Measurements from ENCODE around the gene DEXI. TPM values are rescaled to one million over a fixed set of nuclear protein-coding genes. Genes with fewer than 3 reads are reported as not detected.
A peak's percentile ranks its signal among the peaks of the same experiment; 100 is the strongest.

Gene DEXI
- total and polyA plus RNA-seq, 2 of the 13 experiments (the other 11 are each of a cell fraction or from before 2014, with no cell fraction given) = 51.5 to 70.4 TPM

DNA sequence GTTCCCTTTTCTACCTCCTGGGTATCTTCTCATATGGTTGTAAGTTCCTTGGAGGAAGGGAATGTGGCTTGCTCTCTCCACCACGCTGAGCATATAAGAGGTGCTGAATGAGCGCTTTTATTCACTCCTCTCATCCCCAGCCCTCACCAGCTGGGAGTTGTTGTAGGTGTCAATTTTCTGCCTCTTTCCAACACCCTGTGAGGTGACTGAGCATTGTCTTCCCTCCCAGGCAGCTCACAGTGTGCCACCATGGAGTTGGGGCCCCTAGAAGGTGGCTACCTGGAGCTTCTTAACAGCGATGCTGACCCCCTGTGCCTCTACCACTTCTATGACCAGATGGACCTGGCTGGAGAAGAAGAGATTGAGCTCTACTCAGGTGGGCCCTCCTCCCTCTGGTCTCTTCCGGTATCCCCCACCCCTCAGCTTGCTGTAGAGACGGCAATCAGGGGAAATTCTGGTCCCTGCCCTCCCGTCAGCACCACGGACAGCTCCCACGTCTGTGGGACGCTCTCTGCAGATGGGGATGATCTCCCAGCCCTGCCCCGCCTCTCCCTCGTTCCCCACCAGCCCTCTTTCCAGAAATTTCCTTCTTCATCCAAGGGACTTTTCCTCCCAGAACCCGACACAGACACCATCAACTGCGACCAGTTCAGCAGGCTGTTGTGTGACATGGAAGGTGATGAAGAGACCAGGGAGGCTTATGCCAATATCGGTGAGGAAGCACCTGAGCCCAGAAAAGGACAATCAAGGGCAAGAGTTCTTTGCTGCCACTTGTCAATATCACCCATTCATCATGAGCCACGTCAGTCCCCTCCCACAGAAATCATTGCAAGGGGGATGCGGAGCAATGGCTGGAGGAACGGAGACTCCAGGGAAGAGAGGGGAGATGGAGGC, 47.0 kb downstream of the DEXI start (continued):
- TF ChIP-seq ZBTB46 (CRISPR knock-in tag; IDR thresholded peaks at IDR 0.05; ENCODE audit: borderline replicate concordance) (no peak), ZNF569 (CRISPR knock-in tag; IDR thresholded peaks at IDR 0.05; ENCODE audit: borderline replicate concordance) (no peak), KLF9 (CRISPR knock-in tag; IDR thresholded peaks at IDR 0.05; ENCODE audit: low read depth) (no peak), SNRNP70 (IDR thresholded peaks at IDR 0.05; ENCODE audit: low read depth, low read length) (no peak), NCOA2 (CRISPR knock-in tag; IDR thresholded peaks at IDR 0.05) (peak; percentile 75), USF2 (IDR thresholded peaks at IDR 0.05; ENCODE audit: low read depth, low read length) (no peak), USF2 (CRISPR knock-in tag; IDR thresholded peaks at IDR 0.05; ENCODE audit: borderline replicate concordance) (no peak), ZNF496 (CRISPR knock-in tag; IDR thresholded peaks at IDR 0.05; ENCODE audit: insufficient replicate concordance) (no peak), ZNF619 (CRISPR knock-in tag; IDR thresholded peaks at IDR 0.05) (0 out of 2 replicates have a peak, but pooled peaks have one; percentile 66), ATF1 (CRISPR knock-in tag; IDR thresholded peaks at IDR 0.05) (no peak), ZNF256 (CRISPR knock-in tag; conservative IDR thresholded peaks at IDR 0.05) (peak; percentile 69; the same call in 1 of the 2 replicates), AHR (CRISPR knock-in tag; IDR thresholded peaks at IDR 0.05) (peak; percentile 96), CREBL2 (CRISPR knock-in tag; IDR thresholded peaks at IDR 0.05; ENCODE audit: borderline replicate concordance) (peak; percentile 94), U2AF1 (optimal IDR thresholded peaks at IDR 0.05; ENCODE audit: low read depth, low read length) (no peak), KDM5A (IDR thresholded peaks at IDR 0.05; ENCODE audit: borderline replicate concordance, low read length) (no peak), GMEB1 (CRISPR knock-in tag; IDR thresholded peaks at IDR 0.05; ENCODE audit: borderline replicate concordance) (0 out of 2 replicates have a peak, but pooled peaks have one; percentile 28), CREB3 (CRISPR knock-in tag; IDR thresholded peaks at IDR 0.05) (peak; percentile 54; the same call in 1 of the 2 replicates), ZNF75D (CRISPR knock-in tag; IDR thresholded peaks at IDR 0.05; ENCODE audit: borderline replicate concordance) (peak; percentile 93; the same call in 1 of the 2 replicates), SP5 (CRISPR knock-in tag; IDR thresholded peaks at IDR 0.05; ENCODE audit: borderline replicate concordance, low read depth) (peak; percentile 49; the same call in 1 of the 2 replicates), RFXAP (CRISPR knock-in tag; IDR thresholded peaks at IDR 0.05; ENCODE audit: borderline replicate concordance) (peak; percentile 82; the same call in 1 of the 2 replicates)
